Thyroid gland (tissue), 4 donors: ENCODE data around the gene CBARP. TPM values are rescaled to one million over a fixed set of nuclear protein-coding genes. Genes with fewer than 3 reads are reported as not detected.

Source experiments
- DNase-seq, 2 donors: peaks; one replicate each; pipeline ENCODE4 v3.0.0-alpha.2; 2019
- H3K27ac ChIP-seq, 3 donors: fragments of 200-600 bp; sonication (generic); 1 replicate in 2 of 3; 2 replicates in 1 of 3; pipeline ENCODE4 v1.5.1; 2016 to 2019; ENCODE audit warnings: mild to moderate bottlenecking in 1 of 3, moderate library complexity in 1 of 3
- H3K27me3 ChIP-seq: fragments of 200-600 bp; sonication (generic); one replicate; pipeline ENCODE4 v1.5.1; 2019
- H3K36me3 ChIP-seq, 2 donors: fragments of 200-600 bp; sonication (generic); one replicate each; pipeline ENCODE4 v1.5.1; 2016 to 2019
- H3K4me1 ChIP-seq, 2 donors: fragments of 200-600 bp; sonication (generic); one replicate each; pipeline ENCODE4 v1.5.1; 2017 to 2019
- H3K4me3 ChIP-seq, 3 donors: fragments of 200-600 bp; sonication (generic); replicated peaks in 1 of 3; 1 replicate in 2 of 3; 2 replicates in 1 of 3; pipeline ENCODE4 v1.5.1; 2016; ENCODE audit warnings: mild to moderate bottlenecking in 1 of 3
- H3K9me3 ChIP-seq: fragments of 200-600 bp; sonication (generic); one replicate; pipeline ENCODE4 v1.5.1; 2017
- CTCF ChIP-seq, 6 experiments: fragments of 200-600 bp in 3 of 6; fragments of 450-650 bp in 3 of 6; sonication (generic) in 3 of 6; IDR thresholded peaks; one replicate each; pipeline ENCODE4 v1.5.1; 2016 to 2019; ENCODE audit warnings: antibody characterized with exemption in 6 of 6, mild to moderate bottlenecking in 2 of 6, inconsistent platforms in 1 of 6, moderate library complexity in 1 of 6
- POLR2A ChIP-seq, 2 donors: fragments of 450-650 bp; IDR thresholded peaks; one replicate each; pipeline ENCODE4 v1.6.1; 2017; ENCODE audit warnings: antibody characterized with exemption in 2 of 2, mild to moderate bottlenecking in 2 of 2, moderate library complexity in 1 of 2
- WGBS, 2 donors: methylation state at CpG; one replicate each; pipeline ENCODE4 v1.1.5; 2017; 5-methylcytosine and 5-hydroxymethylcytosine counted together
- intact Hi-C: fragments of 100-400 bp; cut with DNase I; formaldehyde crosslinking; loops from one replicate; pipeline ENCODE4 v1.15.1; 2023
- total RNA-seq, 4 donors: library from RNA; depleted of rRNA; stranded (reverse); fragments of >200 nt; gene quantifications; one replicate each; pipeline ENCODE4 v1.2.3, GENCODE V29; 2016

Gene CBARP, protein sequence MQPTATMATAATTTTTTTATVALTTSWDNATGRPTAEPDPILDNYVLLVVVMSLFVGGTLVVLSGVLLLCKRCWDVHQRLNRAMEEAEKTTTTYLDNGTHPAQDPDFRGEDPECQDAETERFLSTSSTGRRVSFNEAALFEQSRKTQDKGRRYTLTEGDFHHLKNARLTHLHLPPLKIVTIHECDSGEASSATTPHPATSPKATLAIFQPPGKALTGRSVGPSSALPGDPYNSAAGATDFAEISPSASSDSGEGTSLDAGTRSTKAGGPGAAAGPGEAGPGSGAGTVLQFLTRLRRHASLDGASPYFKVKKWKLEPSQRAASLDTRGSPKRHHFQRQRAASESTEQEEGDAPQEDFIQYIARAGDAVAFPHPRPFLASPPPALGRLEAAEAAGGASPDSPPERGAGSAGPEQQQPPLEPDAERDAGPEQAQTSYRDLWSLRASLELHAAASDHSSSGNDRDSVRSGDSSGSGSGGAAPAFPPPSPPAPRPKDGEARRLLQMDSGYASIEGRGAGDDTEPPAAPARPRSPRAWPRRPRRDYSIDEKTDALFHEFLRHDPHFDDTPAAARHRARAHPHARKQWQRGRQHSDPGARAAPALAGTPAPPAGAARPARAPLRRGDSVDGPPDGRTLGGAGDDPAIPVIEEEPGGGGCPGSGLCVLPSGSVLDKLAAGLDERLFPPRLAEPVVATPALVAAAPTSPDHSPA
- 1 to 10 TPM in 3 of 4 donors, under 1 TPM in 1; 0.73 to 3.2 (median 1.5) TPM for total RNA-seq

DNA sequence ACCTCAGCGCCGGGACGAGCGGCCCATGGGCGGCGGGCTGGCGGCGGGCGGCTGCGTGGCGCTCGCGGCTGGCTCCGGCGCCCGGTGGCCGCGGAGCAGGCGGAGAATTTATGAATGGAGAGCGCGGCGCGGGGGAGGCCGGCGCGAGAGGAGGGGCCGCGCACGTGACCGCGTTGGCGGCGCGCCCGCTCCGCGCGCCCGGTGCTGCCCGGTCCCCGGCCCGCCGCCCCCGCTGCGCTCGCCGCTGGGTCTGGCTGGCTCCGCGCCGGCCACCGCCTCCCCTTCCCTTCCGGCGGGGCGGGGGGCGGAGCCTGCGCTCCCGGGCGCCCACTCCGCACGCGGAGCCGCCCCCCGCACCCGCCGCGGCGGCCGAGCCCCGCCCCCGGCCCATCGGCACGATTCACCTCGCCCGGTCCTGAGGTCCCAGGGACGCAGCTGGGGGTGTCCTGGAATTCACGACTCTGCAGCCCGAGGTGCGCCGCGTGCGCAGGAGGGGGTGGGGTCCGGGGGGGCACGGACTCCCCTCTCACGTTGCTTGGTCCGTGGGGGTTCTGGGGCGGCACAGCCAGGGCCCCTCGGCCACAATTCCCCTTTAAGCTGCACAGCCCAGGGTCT, at the start of gene CBARP:
TSS of gene CBARP (minus strand) at position 252 of the 615 bp plus-strand sequence. CDS start 1,905 bp downstream, outside the sequence.
- TF ChIP-seq CTCF (IDR thresholded peaks at IDR 0.05) (no peak), POLR2A (IDR thresholded peaks at IDR 0.05) (peak in 1 of 2 donors; percentile 28)
- peak; percentile 55 to 63 for DNase-seq
- peak within 1 kb of the TSS in 2 of 3 donors; percentile 90 to 94 for H3K27ac ChIP-seq

GRCh38 chr19:1286487-1287353, 48.9 kb upstream of the CBARP start:
- no peak for DNase-seq
- Histone ChIP-seq H3K4me1 (no peaks in the 10 kb centered on the region), H3K4me3 (no peak overlapping the region), H3K27ac (no peak overlapping the region), H3K36me3 (no peaks in the 10 kb centered on the region), H3K27me3 (no peaks in the 10 kb centered on the region), H3K9me3 (no peaks in the 10 kb centered on the region)
- WGBS, 2 donors: 52 to 54% methylated on average over 14 to 15 of the region's 38 CpGs
- TF ChIP-seq CTCF (IDR thresholded peaks at IDR 0.05) (no peak), POLR2A (IDR thresholded peaks at IDR 0.05) (no peak)
- intact Hi-C loops: loop anchor here (10.0 kb wide), 1 partner anchor 238 kb away; the partner anchor contains the start of gene PLK5

More for the DNA sequence above, at the start of gene CBARP:
- 5% methylated on average over 3 of the region's 87 CpGs; no CpG with 5 or more reads in 1 of the 2 donors for WGBS, 2 donors
- H3K4me3 ChIP-seq: peak within 1 kb of the TSS in 1 of 3 donors; percentile 51
- H3K9me3 ChIP-seq: no peaks in the 10 kb centered on the region
- H3K4me1 ChIP-seq: peaks cover 34 to 48% of the 10 kb centered on the region in 2 donors
- H3K36me3 ChIP-seq: no peaks in the 10 kb centered on the region
- intact Hi-C loops: loop anchor here (10.0 kb wide), 1 partner anchor 313 kb away; the partner anchor contains the start of gene ARID3A
- no peaks in the 10 kb centered on the region for H3K27me3 ChIP-seq

GRCh38 chr19:1285737-1286360, 48.0 kb upstream of the CBARP start, which contains the start of gene EFNA2:
EFNA2 (plus strand) TSS chr19:1285873; CDS start chr19:1286169, 296 bp downstream.
- TF ChIP-seq CTCF (IDR thresholded peaks at IDR 0.05): no peak
- no peak for TF ChIP-seq POLR2A (IDR thresholded peaks at IDR 0.05)
- Histone ChIP-seq H3K27ac (no peak within 1 kb of the TSS), H3K4me3 (no peak within 1 kb of the TSS), H3K9me3 (no peaks in the 10 kb centered on the region), H3K4me1 (no peaks in the 10 kb centered on the region), H3K36me3 (no peaks in the 10 kb centered on the region), H3K27me3 (no peaks in the 10 kb centered on the region)
- intact Hi-C loops: loop anchor here (10.0 kb wide), 1 partner anchor 239 kb away; the partner anchor contains the start of gene PLK5
- no peak for DNase-seq
- WGBS, 2 donors: no CpG with 5 or more reads among the region's 113 CpGs

DNA sequence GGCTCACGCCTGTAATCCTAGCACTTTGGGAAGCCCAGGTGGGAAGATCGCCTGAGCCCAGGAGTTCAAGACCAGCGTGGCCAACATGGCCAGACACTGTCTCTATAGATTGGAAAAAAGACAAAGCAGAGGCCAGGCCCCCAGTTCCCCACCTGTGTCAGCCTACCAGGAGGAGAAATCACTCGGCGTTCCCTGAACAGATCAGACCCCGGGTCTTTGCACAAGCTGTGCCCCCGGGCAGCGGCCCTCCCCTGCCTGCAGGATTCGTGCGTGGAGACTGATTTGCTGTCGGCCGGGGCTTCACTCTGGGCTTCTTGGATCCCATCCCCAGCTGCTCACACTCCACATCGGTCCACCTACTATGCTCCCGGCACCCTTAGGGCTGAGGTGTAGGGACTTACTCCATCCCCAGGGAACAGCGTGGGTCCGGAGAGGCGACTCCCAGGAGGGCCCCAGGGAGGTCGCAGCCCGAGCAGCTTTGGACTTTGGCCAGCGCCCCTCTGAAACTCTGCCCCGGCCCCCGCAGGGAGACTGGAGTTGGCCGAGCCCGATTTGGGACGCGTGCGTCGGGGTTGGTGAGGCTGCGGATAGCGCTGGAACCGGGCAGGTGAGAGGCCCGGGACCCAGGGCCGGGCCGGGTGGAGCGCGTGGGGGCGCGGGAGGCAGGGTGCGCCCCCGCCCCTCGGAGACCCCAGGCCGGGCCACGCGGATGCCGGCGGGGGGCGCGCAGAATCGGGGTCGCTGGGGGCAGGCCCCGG, 47.4 kb upstream of the CBARP start:
- no peak overlapping the region for H3K27ac ChIP-seq
- no peak overlapping the region for H3K4me3 ChIP-seq
- TF ChIP-seq CTCF (IDR thresholded peaks at IDR 0.05) (no peak), POLR2A (IDR thresholded peaks at IDR 0.05) (no peak)
- intact Hi-C loops: loop anchor here (10.0 kb wide), 1 partner anchor 240 kb away; the partner anchor contains the start of gene PLK5
- H3K36me3 ChIP-seq: no peaks in the 10 kb centered on the region
- H3K4me1 ChIP-seq: no peaks in the 10 kb centered on the region
- no peak for DNase-seq
- no peaks in the 10 kb centered on the region for H3K27me3 ChIP-seq
- WGBS, 2 donors: 40 to 52% methylated on average over 6 to 28 of the region's 51 CpGs
- H3K9me3 ChIP-seq: no peaks in the 10 kb centered on the region
